Keratinocyte (primary cell): Measurements from ENCODE around the gene CFAP299. TPM values are rescaled to one million over a fixed set of nuclear protein-coding genes. Genes with fewer than 3 reads are reported as not detected.

Experiments
- DNase-seq: peaks from one replicate; pipeline ENCODE4 v3.0.0-alpha.2; 2011; ENCODE audit warnings: low read depth, missing footprints, low spot score
- FAIRE-seq: peaks from 2 replicates; lab custom pipeline; 2011; peaks lifted over from hg19 to GRCh38; lab: Jason Lieb, UNC
- H2AFZ ChIP-seq: 2 replicates; pipeline ENCODE4 v1.6.0; 2012; ENCODE audit warnings: low read length, control low read depth, inconsistent platforms; ENCODE audit not compliant: control insufficient read depth
- H3K27ac ChIP-seq: 2 replicates; pipeline ENCODE4 v1.5.1; 2011; ENCODE audit warnings: low read length; ENCODE audit not compliant: control insufficient read depth, insufficient read depth
- H3K27me3 ChIP-seq: 3 replicates; pipeline ENCODE4 v1.6.0; 2011; ENCODE audit warnings: low read length; ENCODE audit not compliant: control insufficient read depth, insufficient read depth; ENCODE audit errors: extremely low read depth
- H3K36me3 ChIP-seq, 2 experiments: 2 replicates in 1 of 2; 3 replicates in 1 of 2; pipeline ENCODE4 v1.5.1; 2011; ENCODE audit warnings: low read length in 2 of 2, mild to moderate bottlenecking in 1 of 2; ENCODE audit not compliant: control insufficient read depth in 2 of 2, insufficient read depth in 2 of 2; ENCODE audit errors: extremely low read depth in 1 of 2
- H3K4me1 ChIP-seq: 3 replicates; pipeline ENCODE4 v1.5.1; 2011; ENCODE audit warnings: low read length; ENCODE audit not compliant: control insufficient read depth, insufficient read depth; ENCODE audit errors: extremely low read depth
- H3K4me2 ChIP-seq: 3 replicates; pipeline ENCODE4 v1.6.0; 2011; ENCODE audit warnings: low read depth, low read length; ENCODE audit not compliant: control insufficient read depth, insufficient read depth; ENCODE audit errors: extremely low read depth
- H3K4me3 ChIP-seq, 3 experiments: fragments of 200-600 bp in 1 of 3; sonication (generic) in 1 of 3; 2 replicates in 2 of 3; 3 replicates in 1 of 3; pipeline ENCODE4 v1.5.1; 2011 to 2016; ENCODE audit warnings: low read length in 3 of 3, mild to moderate bottlenecking in 3 of 3, control low read depth in 2 of 3, inconsistent platforms in 1 of 3, low read depth in 1 of 3, mixed read lengths in 1 of 3, mixed run types in 1 of 3, moderate library complexity in 1 of 3; ENCODE audit not compliant: control insufficient read depth in 2 of 3, insufficient read depth in 2 of 3; ENCODE audit errors: extremely low read depth in 1 of 3
- H3K79me2 ChIP-seq: 2 replicates; pipeline ENCODE4 v1.6.0; 2012; ENCODE audit warnings: low read length; ENCODE audit not compliant: control insufficient read depth, insufficient read depth
- H3K9ac ChIP-seq: 3 replicates; pipeline ENCODE4 v1.6.0; 2011; ENCODE audit warnings: low read length; ENCODE audit not compliant: control insufficient read depth, insufficient read depth; ENCODE audit errors: extremely low read depth
- H3K9me1 ChIP-seq: 3 replicates; pipeline ENCODE4 v1.6.0; 2011; ENCODE audit warnings: low read length; ENCODE audit not compliant: control insufficient read depth, insufficient read depth; ENCODE audit errors: extremely low read depth
- H3K9me3 ChIP-seq: 2 replicates; pipeline ENCODE4 v1.5.1; 2012; ENCODE audit warnings: low read depth, low read length; ENCODE audit not compliant: control insufficient read depth
- H4K20me1 ChIP-seq: 3 replicates; pipeline ENCODE4 v1.6.0; 2011; ENCODE audit warnings: low read length; ENCODE audit not compliant: control insufficient read depth, insufficient read depth; ENCODE audit errors: extremely low read depth
- EZH2 ChIP-seq: IDR thresholded peaks from one replicate; pipeline ENCODE4 v1.6.1; 2012; ENCODE audit warnings: inconsistent platforms, mild to moderate bottlenecking, low read length, moderate library complexity
- dilution Hi-C: fragments of 300-500 bp; cut with MboI; formaldehyde crosslinking; loops from one replicate; pipeline ENCODE4 v1.7.0; 2020; ENCODE audit warnings: low sequenced_read_pairs; ENCODE audit not compliant: extremely low pct_ligation_motif_present
- polyA plus RNA-seq, 5 experiments: library from polyadenylated mRNA; depleted of rRNA in 3 of 5; stranded (reverse) in 3 of 5; stranded (forward) in 1 of 5; unstranded in 1 of 5; fragments of >200 nt; gene quantifications; 1 replicate in 1 of 5; 2 replicates in 3 of 5; 3 replicates in 1 of 5; pipeline versions ENCODE4 v1.2.1 to v1.2.3, GENCODE V29; 2011 to 2012; ENCODE audit warnings: missing spikeins in 2 of 5, low read depth in 1 of 5, low replicate concordance in 1 of 5
- TF ChIP-seq, protein P1 (sequence below), 3 experiments: IDR thresholded peaks in 1 of 3; conservative IDR thresholded peaks in 1 of 3; optimal IDR thresholded peaks in 1 of 3; 2 replicates in 2 of 3; 3 replicates in 1 of 3; pipeline versions ENCODE3 to v1.5.1; 2011; ENCODE audit warnings: low read length in 3 of 3, mild to moderate bottlenecking in 3 of 3, moderate library complexity in 2 of 3, control low read depth in 1 of 3, inconsistent platforms in 1 of 3; ENCODE audit not compliant: insufficient read depth in 2 of 3; ENCODE audit errors: extremely low read depth in 1 of 3

CFAP299 gene
- polyA plus RNA-seq, 1 donor (not counting 4 experiments of a cell fraction or from before 2014, with no cell fraction given), result 0.14 TPM

DNA sequence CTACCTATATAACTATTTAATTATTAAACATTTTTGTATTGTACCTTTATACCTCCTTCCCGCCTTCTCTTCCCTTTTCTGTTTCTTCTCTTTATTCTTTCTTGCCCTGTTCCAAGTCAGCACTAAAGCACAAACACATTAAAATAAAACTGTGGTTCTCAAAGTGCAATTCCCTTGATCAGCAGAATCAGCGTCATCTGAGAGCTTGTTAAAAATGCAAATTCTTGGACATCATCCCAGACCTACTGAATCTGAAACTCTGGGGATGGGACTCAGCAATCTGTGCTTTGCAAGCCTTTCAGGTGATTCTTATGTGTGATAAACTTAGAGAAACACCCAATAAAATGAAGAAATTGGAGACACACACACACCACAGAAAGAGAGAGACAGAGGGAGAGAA, 516.5 kb downstream of the CFAP299 start:
- no peak overlapping the region for H3K4me3 ChIP-seq
- TF ChIP-seq EZH2, result no peak
- TF ChIP-seq, protein P1, sequence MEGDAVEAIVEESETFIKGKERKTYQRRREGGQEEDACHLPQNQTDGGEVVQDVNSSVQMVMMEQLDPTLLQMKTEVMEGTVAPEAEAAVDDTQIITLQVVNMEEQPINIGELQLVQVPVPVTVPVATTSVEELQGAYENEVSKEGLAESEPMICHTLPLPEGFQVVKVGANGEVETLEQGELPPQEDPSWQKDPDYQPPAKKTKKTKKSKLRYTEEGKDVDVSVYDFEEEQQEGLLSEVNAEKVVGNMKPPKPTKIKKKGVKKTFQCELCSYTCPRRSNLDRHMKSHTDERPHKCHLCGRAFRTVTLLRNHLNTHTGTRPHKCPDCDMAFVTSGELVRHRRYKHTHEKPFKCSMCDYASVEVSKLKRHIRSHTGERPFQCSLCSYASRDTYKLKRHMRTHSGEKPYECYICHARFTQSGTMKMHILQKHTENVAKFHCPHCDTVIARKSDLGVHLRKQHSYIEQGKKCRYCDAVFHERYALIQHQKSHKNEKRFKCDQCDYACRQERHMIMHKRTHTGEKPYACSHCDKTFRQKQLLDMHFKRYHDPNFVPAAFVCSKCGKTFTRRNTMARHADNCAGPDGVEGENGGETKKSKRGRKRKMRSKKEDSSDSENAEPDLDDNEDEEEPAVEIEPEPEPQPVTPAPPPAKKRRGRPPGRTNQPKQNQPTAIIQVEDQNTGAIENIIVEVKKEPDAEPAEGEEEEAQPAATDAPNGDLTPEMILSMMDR (optimal IDR thresholded peaks at IDR 0.05 in 1 of 3, IDR thresholded peaks at IDR 0.05 in 1 of 3, conservative IDR thresholded peaks at IDR 0.05 in 1 of 3; ENCODE audit: extremely low read depth in 1 of 3, insufficient read depth in 2 of 3, low read length in 3 of 3), result no peak
- no peaks in the 10 kb centered on the region for H3K9me1 ChIP-seq
- H3K9ac ChIP-seq, result no peak overlapping the region
- no peak overlapping the region for H2AFZ ChIP-seq
- no peak overlapping the region for H3K4me2 ChIP-seq
- H3K36me3 ChIP-seq, result no peaks in the 10 kb centered on the region
- no peak for DNase-seq
- H3K4me1 ChIP-seq, result no peaks in the 10 kb centered on the region
- no peak for FAIRE-seq
- no peaks in the 10 kb centered on the region for H3K27me3 ChIP-seq
- H3K9me3 ChIP-seq, result no peaks in the 10 kb centered on the region
- H3K27ac ChIP-seq, result no peak overlapping the region
- H4K20me1 ChIP-seq, result no peaks in the 10 kb centered on the region
- H3K79me2 ChIP-seq, result no peaks in the 10 kb centered on the region
- dilution Hi-C loops, result no loop called here

GRCh38 chr4:80873571-80873970, 538.0 kb downstream of the CFAP299 start:
- Histone ChIP-seq H2AFZ (no peak overlapping the region), H3K9me1 (no peaks in the 10 kb centered on the region), H3K4me3 (no peak overlapping the region), H3K36me3 (no peaks in the 10 kb centered on the region), H3K4me2 (no peak overlapping the region), H3K27ac (no peak overlapping the region), H3K27me3 (no peaks in the 10 kb centered on the region), H3K79me2 (no peaks in the 10 kb centered on the region), H4K20me1 (no peaks in the 10 kb centered on the region), H3K9me3 (no peaks in the 10 kb centered on the region), H3K4me1 (no peaks in the 10 kb centered on the region), H3K9ac (no peak overlapping the region)
- dilution Hi-C loops, result no loop called here
- FAIRE-seq (no peak), DNase-seq (no peak)
- TF ChIP-seq, protein P1 (optimal IDR thresholded peaks at IDR 0.05 in 1 of 3, IDR thresholded peaks at IDR 0.05 in 1 of 3, conservative IDR thresholded peaks at IDR 0.05 in 1 of 3; ENCODE audit: extremely low read depth in 1 of 3, insufficient read depth in 2 of 3, low read length in 3 of 3), result no peak
- TF ChIP-seq EZH2, result no peak
